GM23248 (cell line): ENCODE data around the gene DTWD2.
"Not testable (repeated sequence)": the region's sequence is repeated elsewhere in the genome, so short reads cannot be mapped to it uniquely, and the experiment has no call there.

ENCODE experiments used
- EZH2 ChIP-seq: fragments of 200-600 bp; sonication (generic); IDR thresholded peaks from 2 replicates; pipeline ENCODE4 v1.6.1; 2018; ENCODE audit warnings: antibody characterized with exemption, mild to moderate bottlenecking; ENCODE audit not compliant: insufficient read depth, poor library complexity, severe bottlenecking
- EZH2phosphoT487 ChIP-seq: fragments of 200-600 bp; sonication (generic); IDR thresholded peaks from 2 replicates; pipeline ENCODE4 v1.6.1; 2018; ENCODE audit warnings: antibody characterized with exemption, moderate library complexity, mild to moderate bottlenecking, low read depth; ENCODE audit not compliant: insufficient read depth

GRCh38 chr5:118964388-118964787 lies 24.0 kb downstream of the DTWD2 start:
- not testable (repeated sequence) for TF ChIP-seq EZH2, EZH2phosphoT487
